ENCODE results near the gene SAMD7. TPM values are rescaled to one million over a fixed set of nuclear protein-coding genes. Genes with fewer than 3 reads are reported as not detected.
A peak's percentile ranks its signal among the peaks of the same experiment; 100 is the strongest.

Gene SAMD7
- total RNA-seq, 3 donors from 2014 or later (not counting 1 experiment from before 2014, with no cell fraction given) = not detected

- no peaks in the 10 kb centered on the region for H3K36me3 ChIP-seq (ENCODE audit: control insufficient read depth, insufficient read depth, low read length)
- Mint-ChIP-seq H3K4me3 (peak overlapping the region; percentile 0), H3K36me3 (no peaks in the 10 kb centered on the region), H3K9me3 (no peaks in the 10 kb centered on the region), H3K27me3 (ENCODE audit: low read depth in 2 of 2) (peaks cover 26 to 27% of the 10 kb centered on the region in 2 donors), H3K27ac (no peak overlapping the region), H3K4me1 (peaks cover 29% of the 10 kb centered on the region in 2 donors)
- no peak overlapping the region for H3K27ac ChIP-seq (ENCODE audit: low read length)
- intact Hi-C loops (cut with micrococcal nuclease) = no loop called here
- no peaks in the 10 kb centered on the region for H3K9me3 ChIP-seq (ENCODE audit: control insufficient read depth, insufficient read depth, low read length)
- no peak for TF ChIP-seq CTCF (IDR thresholded peaks at IDR 0.05)
- H3K27me3 ChIP-seq (ENCODE audit: control insufficient read depth, insufficient read depth, low read length) = peaks cover 2% of the 10 kb centered on the region
- peaks cover 11% of the 10 kb centered on the region for H3K4me1 ChIP-seq (ENCODE audit: control insufficient read depth, insufficient read depth, low read length)
- WGBS (ENCODE audit: insufficient coverage) = 90% methylated on average over 2 of the region's 2 CpGs
- DNase-seq (no peak), ATAC-seq (no peak)
- no peak overlapping the region for H3K4me3 ChIP-seq (ENCODE audit: low read length)
Observed at GRCh38 chr3:169964176-169964575, 52.8 kb downstream of the SAMD7 start.

- Mint-ChIP-seq H3K4me1 (peaks cover 30 to 40% of the 10 kb centered on the region in 2 donors), H3K27ac (peak overlapping the region; percentile 95 to 98), H3K27me3 (ENCODE audit: low read depth in 2 of 2) (peaks cover 20 to 22% of the 10 kb centered on the region in 2 donors), H3K4me3 (peak overlapping the region; percentile 98), H3K36me3 (no peaks in the 10 kb centered on the region), H3K9me3 (no peaks in the 10 kb centered on the region)
- intact Hi-C loops (cut with micrococcal nuclease) = loop anchor here (1.0 kb wide), 1 partner anchor 200 kb away; the partner anchor contains the start of gene TERC
- ATAC-seq (peak; percentile 1 to 18 (median 2)), DNase-seq (peak in 1 of 2 donors; percentile 10)
- no peak for TF ChIP-seq CTCF (IDR thresholded peaks at IDR 0.05)
- peak overlapping the region; percentile 71 for H3K4me3 ChIP-seq (ENCODE audit: low read length)
- no peaks in the 10 kb centered on the region for H3K36me3 ChIP-seq (ENCODE audit: control insufficient read depth, insufficient read depth, low read length)
- no peaks in the 10 kb centered on the region for H3K9me3 ChIP-seq (ENCODE audit: control insufficient read depth, insufficient read depth, low read length)
- peak overlapping the region; percentile 92 for H3K27ac ChIP-seq (ENCODE audit: low read length)
- no peaks in the 10 kb centered on the region for H3K27me3 ChIP-seq (ENCODE audit: control insufficient read depth, insufficient read depth, low read length)
- 80% methylated on average over 21 of the region's 21 CpGs for WGBS (ENCODE audit: insufficient coverage)
- H3K4me1 ChIP-seq (ENCODE audit: control insufficient read depth, insufficient read depth, low read length) = peaks cover 11% of the 10 kb centered on the region
Observed at GRCh38 chr3:169965562-169966427, 54.4 kb downstream of the SAMD7 start.

GRCh38 chr3:169966428-169966950 lies 55.1 kb downstream of the SAMD7 start, which contains the start of gene SEC62:
Gene SEC62, plus strand, starts transcription at chr3:169966807. Its CDS starts 16 bp downstream, at chr3:169966823.
- Histone ChIP-seq H3K9me3 (ENCODE audit: control insufficient read depth, insufficient read depth, low read length) (no peaks in the 10 kb centered on the region), H3K4me1 (ENCODE audit: control insufficient read depth, insufficient read depth, low read length) (peaks cover 14% of the 10 kb centered on the region), H3K27me3 (ENCODE audit: control insufficient read depth, insufficient read depth, low read length) (no peaks in the 10 kb centered on the region), H3K4me3 (ENCODE audit: low read length) (peak within 1 kb of the TSS; percentile 71), H3K27ac (ENCODE audit: low read length) (peak within 1 kb of the TSS; percentile 92), H3K36me3 (ENCODE audit: control insufficient read depth, insufficient read depth, low read length) (no peaks in the 10 kb centered on the region)
- Mint-ChIP-seq H3K27me3 (ENCODE audit: low read depth in 2 of 2) (peaks cover 13 to 17% of the 10 kb centered on the region in 2 donors), H3K4me1 (peaks cover 30 to 40% of the 10 kb centered on the region in 2 donors), H3K9me3 (no peaks in the 10 kb centered on the region), H3K4me3 (peak within 1 kb of the TSS; percentile 98), H3K27ac (peak within 1 kb of the TSS; percentile 95 to 98), H3K36me3 (no peaks in the 10 kb centered on the region)
- TF ChIP-seq CTCF (IDR thresholded peaks at IDR 0.05) = no peak
- DNase-seq = peak; percentile 93 to 97
- ATAC-seq = peak; percentile 90 to 94 (median 93)
- WGBS (ENCODE audit: insufficient coverage) = under 1% methylated on average over 37 of the region's 37 CpGs
- intact Hi-C loops (cut with micrococcal nuclease) = loop anchor here (1.0 kb wide), 1 partner anchor 201 kb away; the partner anchor contains the start of gene TERC
